NT2/D1 (cell line): ENCODE data around the gene CALD1.

ENCODE experiments used
- SUZ12 ChIP-seq: IDR thresholded peaks from 2 replicates; pipeline ENCODE4 v1.6.1; 2011; ENCODE audit not compliant: insufficient read length, insufficient read depth; ENCODE audit errors: extremely low read depth
- YY1 ChIP-seq: IDR thresholded peaks from 2 replicates; pipeline ENCODE4 v1.6.1; 2011; ENCODE audit not compliant: insufficient read length, insufficient read depth

DNA sequence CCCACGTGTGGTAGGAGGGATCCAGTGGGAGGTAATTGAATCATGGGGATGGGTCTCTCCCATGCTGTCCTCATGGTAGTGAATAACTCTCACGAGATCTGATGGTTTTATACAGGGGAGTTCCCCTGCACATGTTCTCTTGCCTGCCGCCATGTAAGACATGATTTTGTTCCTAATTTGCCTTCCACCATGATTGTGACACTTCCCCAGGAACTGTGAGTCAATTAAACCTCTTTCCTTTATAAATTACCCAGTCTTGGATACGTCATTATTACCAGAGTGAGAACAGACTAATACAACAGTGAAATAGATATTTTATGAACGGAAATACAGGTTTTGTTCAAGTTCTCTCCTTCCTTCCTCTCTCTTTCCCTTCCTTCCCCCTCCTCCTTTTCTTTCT lies 15.8 kb downstream of the CALD1 start:
- TF ChIP-seq YY1 (no peak), SUZ12 (no peak)
